Activated CD4-positive, alpha-beta T cell treated with anti-CD3 and anti-CD28 coated beads for 36 hours (primary cell): Measurements from ENCODE around the gene STK40. TPM values are rescaled to one million over a fixed set of nuclear protein-coding genes. Genes with fewer than 3 reads are reported as not detected.
A peak's percentile ranks its signal among the peaks of the same experiment; 100 is the strongest.

ENCODE experiments used
- ATAC-seq: fragments of 200-7000 bp; cut with Tn5 transposase; one replicate; pipeline ENCODE4 v1.10.0; 2021; ENCODE audit warnings: mild to moderate bottlenecking, moderate library complexity
- CTCF ChIA-PET: fragments of 350-600 bp; sonication (Branson Sonifier 250); formaldehyde crosslinking; loops from one replicate; lab custom pipeline; 2021; ENCODE audit warnings: antibody characterized with exemption; lab: Charles Lee
- POLR2A ChIA-PET: fragments of 350-600 bp; sonication (Branson Sonifier 250); formaldehyde crosslinking; loops from one replicate; lab custom pipeline; 2021; ENCODE audit warnings: antibody characterized with exemption, inconsistent platforms; lab: Charles Lee
- DNase-seq: peaks from one replicate; pipeline ENCODE4 v3.0.0-alpha.2; 2020
- H3K27ac Mint-ChIP-seq: one replicate; pipeline ENCODE4 v1.8.0; 2021; ENCODE audit warnings: mixed read lengths
- H3K27me3 Mint-ChIP-seq: one replicate; pipeline ENCODE4 v1.8.0; 2021; ENCODE audit warnings: mixed read lengths
- H3K36me3 Mint-ChIP-seq: one replicate; pipeline ENCODE4 v1.8.0; 2021; ENCODE audit warnings: low read depth, mixed read lengths
- H3K4me1 Mint-ChIP-seq: one replicate; pipeline ENCODE4 v1.8.0; 2021; ENCODE audit warnings: mixed read lengths
- H3K4me3 Mint-ChIP-seq: one replicate; pipeline ENCODE4 v1.8.0; 2021; ENCODE audit warnings: mild to moderate bottlenecking, moderate library complexity, mixed read lengths
- H3K9me3 Mint-ChIP-seq: one replicate; pipeline ENCODE4 v1.8.0; 2021; ENCODE audit warnings: low read depth, mixed read lengths
- intact Hi-C, 2 experiments: fragments of 100-400 bp; cut with DNase I in 1 of 2; cut with micrococcal nuclease in 1 of 2; formaldehyde crosslinking; loops; one replicate each; pipeline versions ENCODE4 v1.14.2 to v1.15.1; 2022 to 2024; cut with DNase I, micrococcal nuclease
- total RNA-seq, 2 experiments: library from RNA; stranded (reverse); gene quantifications; one replicate each; pipeline ENCODE4 v1.2.3, GENCODE V29; 2021

Gene STK40
- total RNA-seq, 2 experiments from 2014 or later: 38.8 to 51.3 TPM

- peaks cover 25% of the 10 kb centered on the region for H3K4me1 Mint-ChIP-seq
- intact Hi-C loops: loop anchor here in 1 of 2 experiments (10.0 kb wide), 1 partner anchor 1204 kb away; the partner anchor contains the start of gene SFPQ
- no peaks in the 10 kb centered on the region for H3K9me3 Mint-ChIP-seq
- peaks cover 9% of the 10 kb centered on the region for H3K36me3 Mint-ChIP-seq
- ATAC-seq (no peak), DNase-seq (no peak)
- H3K27ac Mint-ChIP-seq: peak overlapping the region; percentile 99
- H3K27me3 Mint-ChIP-seq: no peaks in the 10 kb centered on the region
- H3K4me3 Mint-ChIP-seq: peak overlapping the region; percentile 90
- CTCF ChIA-PET: interaction anchor here (0.6 to 2.4 kb wide), 7 partner anchors 12 to 276 kb away, joined by 3 to 15 read pairs (median 4); no protein-coding TSS in a partner anchor
- POLR2A ChIA-PET: interaction anchor here (1.2 to 3.7 kb wide), 2 partner anchors 12 to 248 kb away, joined by 4 to 24 read pairs; no protein-coding TSS in a partner anchor
These were observed 12.8 kb upstream of the STK40 start for GRCh38 chr1:36398370-36398977.

GRCh38 chr1:36397378-36398230 is 11.9 kb upstream of the STK40 start, which contains the start of gene LSM10:
Gene LSM10, minus strand, starts transcription at chr1:36397908. Its CDS starts 3,779 bp downstream, at chr1:36394129.
- Mint-ChIP-seq H3K9me3 (no peaks in the 10 kb centered on the region), H3K36me3 (peaks cover 16% of the 10 kb centered on the region), H3K4me3 (peak within 1 kb of the TSS; percentile 90), H3K27me3 (no peaks in the 10 kb centered on the region), H3K27ac (peak within 1 kb of the TSS; percentile 99), H3K4me1 (peaks cover 25% of the 10 kb centered on the region)
- intact Hi-C loops: loop anchor here (1.0 to 10.0 kb wide), 8 partner anchors 11 to 1203 kb away; partner anchors contain the start of genes MRPS15 (in 1 of the 2), OSCP1 (in 1 of the 2), SFPQ (in 1 of the 2) and THRAP3 (in 1 of the 2)
- ChIA-PET POLR2A (interaction anchor here (0.6 to 3.7 kb wide), 2 partner anchors 11 to 147 kb away, joined by 3 to 24 read pairs; no protein-coding TSS in a partner anchor), CTCF (interaction anchor here (0.7 to 2.4 kb wide), 6 partner anchors 9 to 275 kb away, joined by 3 to 15 read pairs (median 4); no protein-coding TSS in a partner anchor)
- peak; percentile 96 for DNase-seq
- peak; percentile 89 for ATAC-seq

DNA sequence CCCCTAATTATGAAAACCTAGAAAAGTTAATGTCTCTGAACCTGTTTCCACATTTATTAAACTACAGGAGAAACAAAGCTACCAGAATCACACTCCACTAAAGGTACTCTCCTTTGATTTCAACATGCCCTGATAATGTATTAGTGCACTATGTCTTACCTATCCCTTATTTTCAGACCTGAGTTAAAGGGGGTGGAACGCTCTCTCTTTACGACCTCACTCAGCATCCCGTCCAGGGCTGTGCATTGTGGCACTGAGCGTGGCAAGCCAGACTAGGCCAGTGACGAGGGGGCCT is 11.3 kb upstream of the STK40 start:
- Mint-ChIP-seq H3K9me3 (no peaks in the 10 kb centered on the region), H3K36me3 (peaks cover 19% of the 10 kb centered on the region), H3K4me1 (peaks cover 25% of the 10 kb centered on the region), H3K27ac (peak overlapping the region; percentile 99), H3K27me3 (no peaks in the 10 kb centered on the region), H3K4me3 (peak overlapping the region; percentile 90)
- POLR2A ChIA-PET: interaction anchor here (0.6 to 3.7 kb wide), 3 partner anchors 10 to 146 kb away, joined by 3 to 24 read pairs (median 3); no protein-coding TSS in a partner anchor
- peak; percentile 52 for ATAC-seq
- CTCF ChIA-PET: interaction anchor here (0.7 to 2.4 kb wide), 5 partner anchors 8 to 107 kb away, joined by 3 to 15 read pairs (median 4); no protein-coding TSS in a partner anchor
- no peak for DNase-seq
- intact Hi-C loops: loop anchor here (1.0 to 10.0 kb wide), 8 partner anchors 11 to 1202 kb away; partner anchors contain the start of genes MRPS15 (in 1 of the 2), OSCP1 (in 1 of the 2), SFPQ (in 1 of the 2) and THRAP3 (in 1 of the 2)

- Mint-ChIP-seq H3K4me1 (peaks cover 24% of the 10 kb centered on the region), H3K36me3 (peaks cover 21% of the 10 kb centered on the region), H3K4me3 (peak overlapping the region; percentile 90), H3K27me3 (no peaks in the 10 kb centered on the region), H3K27ac (peak overlapping the region; percentile 99), H3K9me3 (no peaks in the 10 kb centered on the region)
- intact Hi-C loops: loop anchor here (2.0 to 10.0 kb wide), 2 partner anchors 16 to 1202 kb away; partner anchors contain the start of gene SFPQ (in 1 of the 2)
- POLR2A ChIA-PET: interaction anchor here (1.1 to 3.7 kb wide), 2 partner anchors 10 to 12 kb away, joined by 3 to 24 read pairs; no protein-coding TSS in a partner anchor
- CTCF ChIA-PET: interaction anchor here (1.0 to 2.4 kb wide), 4 partner anchors 8 to 53 kb away, joined by 3 to 15 read pairs (median 5); no protein-coding TSS in a partner anchor
- DNase-seq (peak; percentile 50), ATAC-seq (peak; percentile 10)
These were observed 10.6 kb upstream of the STK40 start for GRCh38 chr1:36396359-36396758.

GRCh38 chr1:36393686-36394085 is 8.0 kb upstream of the STK40 start:
- ChIA-PET CTCF (interaction anchor here (0.7 kb wide), 1 partner anchor 51 kb away, joined by 4 read pairs; no protein-coding TSS in a partner anchor), POLR2A (no interaction called here)
- peaks cover 27% of the 10 kb centered on the region for H3K36me3 Mint-ChIP-seq
- H3K9me3 Mint-ChIP-seq: no peaks in the 10 kb centered on the region
- no peaks in the 10 kb centered on the region for H3K27me3 Mint-ChIP-seq
- no peak for ATAC-seq
- H3K27ac Mint-ChIP-seq: no peak overlapping the region
- intact Hi-C loops: loop anchor here in 1 of 2 experiments (10.0 kb wide), 1 partner anchor 1199 kb away; the partner anchor contains the start of gene SFPQ
- DNase-seq: no peak
- no peak overlapping the region for H3K4me3 Mint-ChIP-seq
- peaks cover 23% of the 10 kb centered on the region for H3K4me1 Mint-ChIP-seq

- DNase-seq (no peak), ATAC-seq (no peak)
- Mint-ChIP-seq H3K4me1 (peaks cover 20% of the 10 kb centered on the region), H3K27me3 (no peaks in the 10 kb centered on the region), H3K27ac (no peak overlapping the region), H3K9me3 (no peaks in the 10 kb centered on the region), H3K36me3 (peaks cover 28% of the 10 kb centered on the region), H3K4me3 (no peak overlapping the region)
- CTCF ChIA-PET: interaction anchor here (0.6 to 0.7 kb wide), 2 partner anchors 95 to 244 kb away, joined by 3 read pairs; no protein-coding TSS in a partner anchor
- POLR2A ChIA-PET: no interaction called here
- intact Hi-C loops: loop anchor here in 1 of 2 experiments (10.0 kb wide), 1 partner anchor 1198 kb away; the partner anchor contains the start of gene SFPQ
These were observed 7.1 kb upstream of the STK40 start for GRCh38 chr1:36392836-36393235.

DNA sequence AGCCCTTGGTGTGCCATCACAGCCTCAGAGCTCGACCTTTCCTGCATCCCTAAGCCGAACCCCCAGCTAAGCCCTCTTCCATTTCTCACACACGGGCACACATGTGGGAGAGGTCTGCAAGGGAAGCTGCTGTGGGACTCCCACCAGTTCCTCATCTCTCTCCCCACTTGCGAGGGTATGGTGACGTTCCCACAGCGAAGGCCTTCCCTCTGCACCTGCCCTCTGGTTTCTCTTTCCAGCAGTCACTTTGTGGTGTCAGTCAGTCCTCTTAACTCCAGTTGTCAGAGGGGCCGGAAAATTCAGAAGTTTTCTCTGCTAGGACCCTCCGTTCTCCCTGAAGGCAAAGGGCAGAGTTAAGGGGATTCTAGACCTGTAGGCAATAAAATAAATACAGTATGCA is 5.5 kb upstream of the STK40 start:
- CTCF ChIA-PET: no interaction called here
- no peaks in the 10 kb centered on the region for H3K27me3 Mint-ChIP-seq

GRCh38 chr1:36390411-36390810 is 4.7 kb upstream of the STK40 start:
- intact Hi-C loops: loop anchor here in 1 of 2 experiments (10.0 kb wide), 1 partner anchor 1196 kb away; the partner anchor contains the start of gene SFPQ
- ChIA-PET CTCF (no interaction called here), POLR2A (no interaction called here)
- H3K4me3 Mint-ChIP-seq: no peak overlapping the region
- DNase-seq (no peak), ATAC-seq (no peak)
- no peaks in the 10 kb centered on the region for H3K27me3 Mint-ChIP-seq
- no peaks in the 10 kb centered on the region for H3K9me3 Mint-ChIP-seq
- H3K27ac Mint-ChIP-seq: peak overlapping the region; percentile 78
- peaks cover 28% of the 10 kb centered on the region for H3K36me3 Mint-ChIP-seq
- H3K4me1 Mint-ChIP-seq: peaks cover 24% of the 10 kb centered on the region

More for the DNA sequence above, 5.5 kb upstream of the STK40 start:
- DNase-seq (no peak), ATAC-seq (no peak)
- Mint-ChIP-seq H3K9me3 (no peaks in the 10 kb centered on the region), H3K4me3 (no peak overlapping the region), H3K36me3 (peaks cover 31% of the 10 kb centered on the region), H3K4me1 (peaks cover 27% of the 10 kb centered on the region), H3K27ac (peak overlapping the region; percentile 22)
- intact Hi-C loops: loop anchor here in 1 of 2 experiments (10.0 kb wide), 1 partner anchor 1196 kb away; the partner anchor contains the start of gene SFPQ
- POLR2A ChIA-PET: no interaction called here

DNA sequence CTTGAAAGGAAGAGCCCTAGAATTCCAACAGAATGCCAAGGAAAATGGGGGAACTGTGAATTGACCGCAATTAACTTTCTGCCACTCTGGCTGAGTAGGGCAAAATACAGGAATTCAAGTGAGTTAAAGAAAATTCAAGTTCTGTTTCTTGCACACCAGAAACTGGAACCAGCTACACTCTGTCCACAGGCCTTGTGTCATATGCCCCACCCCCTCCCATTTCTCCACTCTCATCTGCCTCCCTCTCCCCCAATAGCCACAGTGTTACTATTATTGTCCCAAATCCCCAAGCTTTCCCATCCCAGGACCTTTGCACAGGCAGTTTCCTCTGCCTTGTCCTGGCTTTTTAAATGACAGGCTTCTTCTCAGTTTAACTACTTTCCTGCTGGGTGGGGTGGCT is 4.3 kb upstream of the STK40 start:
- no peaks in the 10 kb centered on the region for H3K9me3 Mint-ChIP-seq
- no peak for ATAC-seq
- CTCF ChIA-PET: interaction anchor here (0.6 kb wide), 1 partner anchor 48 kb away, joined by 3 read pairs; no protein-coding TSS in a partner anchor
- POLR2A ChIA-PET: no interaction called here
- no peak for DNase-seq
- intact Hi-C loops: loop anchor here (5.0 to 10.0 kb wide), 7 partner anchors 72 to 1622 kb away; partner anchors contain the start of genes AGO1 (in 1 of the 2), CDCA8 (in 1 of the 2), KIAA0319L (in 1 of the 2) and MRPS15 (in 1 of the 2)
- H3K27me3 Mint-ChIP-seq: no peaks in the 10 kb centered on the region
- H3K36me3 Mint-ChIP-seq: peaks cover 28% of the 10 kb centered on the region
- no peak overlapping the region for H3K4me3 Mint-ChIP-seq
- peaks cover 24% of the 10 kb centered on the region for H3K4me1 Mint-ChIP-seq
- peak overlapping the region; percentile 78 for H3K27ac Mint-ChIP-seq

GRCh38 chr1:36389261-36389660 is 3.5 kb upstream of the STK40 start:
- Mint-ChIP-seq H3K27ac (peak overlapping the region; percentile 78), H3K9me3 (no peaks in the 10 kb centered on the region), H3K27me3 (no peaks in the 10 kb centered on the region), H3K4me3 (no peak overlapping the region), H3K36me3 (peaks cover 28% of the 10 kb centered on the region), H3K4me1 (peaks cover 28% of the 10 kb centered on the region)
- POLR2A ChIA-PET: interaction anchor here (1.0 kb wide), 1 partner anchor 20 kb away, joined by 3 read pairs; no protein-coding TSS in a partner anchor
- CTCF ChIA-PET: interaction anchor here (0.6 to 2.0 kb wide), 2 partner anchors 8 to 48 kb away, joined by 3 to 6 read pairs; partner anchors contain the start of gene LSM10
- ATAC-seq: no peak
- intact Hi-C loops: loop anchor here (5.0 to 10.0 kb wide), 6 partner anchors 73 to 1623 kb away; partner anchors contain the start of genes AGO1 (in 1 of the 2), CDCA8 (in 1 of the 2), KIAA0319L (in 1 of the 2) and MRPS15 (in 1 of the 2)
- no peak for DNase-seq
